GM18858 (cell line): Measurements from ENCODE around the gene POFUT2.

Experiments
- ATAC-seq: cut with Tn5 transposase; IDR thresholded peaks from one replicate; pipeline ENCODE4 v1.9.1; 2021; ENCODE audit not compliant: unreplicated experiment

The POFUT2 gene

GRCh38 chr21:45225041-45225740 lies 62.5 kb downstream of the POFUT2 start:
- ATAC-seq: no peak

- ATAC-seq: no peak
These were observed 63.3 kb downstream of the POFUT2 start for GRCh38 chr21:45224189-45224938.

DNA sequence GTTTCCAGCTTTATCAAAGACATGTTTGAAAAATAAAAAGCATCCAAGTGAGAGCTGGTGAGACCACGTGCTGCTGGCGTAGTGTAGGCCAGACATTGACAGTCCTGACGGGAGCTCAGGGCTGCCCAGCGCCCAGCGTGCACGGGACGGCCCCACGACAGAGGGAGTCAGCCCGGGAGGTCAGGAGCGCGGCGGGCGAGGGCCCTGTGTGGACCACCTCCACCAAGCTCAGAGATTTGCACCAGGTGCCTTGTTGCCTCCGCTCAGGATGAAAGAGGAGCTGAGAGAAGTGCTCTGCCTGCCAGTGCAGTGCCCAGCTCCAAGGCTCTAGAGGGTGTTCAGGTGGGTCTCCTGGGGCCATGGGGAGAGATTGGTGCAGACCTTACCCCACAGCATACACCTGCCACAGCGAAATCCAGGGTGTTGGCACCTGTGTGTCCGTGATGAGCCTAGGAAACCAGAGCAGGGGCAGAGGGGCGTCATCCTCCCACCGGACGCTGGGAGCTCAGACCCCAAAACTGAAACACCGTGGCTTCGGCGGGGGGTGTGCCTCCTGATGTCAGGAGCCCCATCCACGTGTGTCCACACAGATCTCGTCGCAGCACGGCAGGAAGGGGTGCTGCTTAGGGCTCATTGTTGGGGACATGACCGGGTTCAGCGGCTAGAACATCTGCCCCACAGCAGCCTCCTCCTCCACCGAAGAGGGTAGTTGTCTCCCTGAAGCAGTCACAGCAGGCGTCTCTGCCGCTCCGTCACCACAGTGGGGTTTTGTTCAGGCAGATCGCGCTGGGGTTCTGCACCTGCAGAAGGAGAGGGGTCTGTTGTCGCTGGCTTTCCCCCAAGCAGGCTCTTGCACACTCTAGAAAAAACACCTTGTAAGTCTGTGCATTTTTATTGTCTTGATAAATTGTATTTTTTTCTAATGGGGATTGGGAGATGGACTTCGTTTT lies 64.2 kb downstream of the POFUT2 start:
- ATAC-seq: no peak

DNA sequence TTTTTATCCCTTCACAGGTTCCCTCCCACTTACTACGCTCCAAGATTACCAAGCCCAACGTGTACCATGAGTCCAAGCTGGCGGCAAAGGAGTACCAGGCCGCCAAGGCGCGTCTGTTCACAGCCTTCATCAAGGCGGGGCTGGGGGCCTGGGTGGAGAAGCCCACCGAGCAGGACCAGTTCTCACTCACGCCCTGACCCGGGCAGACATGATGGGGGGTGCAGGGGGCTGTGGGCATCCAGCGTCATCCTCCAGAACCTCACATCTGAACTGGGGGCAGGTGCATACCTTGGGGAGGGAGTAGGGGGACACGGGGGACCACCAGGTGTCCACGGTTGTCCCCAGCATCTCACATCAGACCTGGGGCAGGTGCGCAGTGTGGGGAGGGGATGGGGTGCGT lies 65.7 kb downstream of the POFUT2 start:
- ATAC-seq: no peak

DNA sequence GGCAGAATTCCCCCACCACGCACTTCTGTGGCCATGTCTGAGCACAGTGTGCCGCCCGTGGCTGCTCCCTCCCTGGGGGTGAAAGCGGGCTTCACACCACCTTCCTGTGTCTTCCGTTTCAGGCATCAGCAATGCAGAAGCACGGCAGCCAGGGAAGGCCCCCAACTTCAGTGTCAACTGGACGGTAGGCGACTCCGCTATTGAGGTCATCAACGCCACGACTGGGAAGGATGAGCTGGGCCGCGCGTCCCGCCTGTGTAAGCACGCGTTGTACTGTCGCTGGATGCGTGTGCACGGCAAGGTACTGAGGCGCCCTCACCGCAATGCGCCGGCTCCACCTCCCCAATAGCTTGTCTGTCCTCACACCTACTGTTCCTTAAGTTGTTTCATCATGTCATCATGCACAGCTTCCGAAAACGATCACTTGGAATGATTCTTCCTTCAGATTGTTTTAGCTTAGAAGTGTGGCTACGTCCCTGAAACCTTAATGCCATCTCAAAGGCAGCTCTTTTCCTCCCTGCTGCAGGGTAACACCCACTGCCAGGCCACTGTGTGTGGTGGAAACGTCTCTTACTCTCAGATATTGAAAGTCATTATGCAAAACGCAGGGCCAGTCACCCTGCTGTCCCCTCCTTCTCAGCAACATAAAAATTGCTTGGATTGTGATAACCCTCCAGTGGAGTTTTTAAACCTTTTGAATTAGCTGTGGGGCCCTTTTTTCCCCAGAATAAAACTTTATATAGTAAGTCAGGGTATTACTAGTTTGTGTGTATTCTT lies 66.8 kb downstream of the POFUT2 start:
- ATAC-seq: no peak

GRCh38 chr21:45220071-45220481 lies 67.6 kb downstream of the POFUT2 start:
- ATAC-seq: no peak

GRCh38 chr21:45219517-45219916 lies 68.2 kb downstream of the POFUT2 start:
- ATAC-seq: no peak

- no peak for ATAC-seq
These were observed 70.7 kb downstream of the POFUT2 start for GRCh38 chr21:45217010-45217409.

- no peak for ATAC-seq
These were observed 72.5 kb downstream of the POFUT2 start for GRCh38 chr21:45215213-45215612.
